OCI-LY7 (cell line): ENCODE data around the gene DUOXA1. TPM values are rescaled to one million over a fixed set of nuclear protein-coding genes. Genes with fewer than 3 reads are reported as not detected.

Source experiments
- BruUV-seq: library from RNA; stranded (reverse); fragments of 400-500 nt; replicated peaks from 2 replicates; lab custom pipeline; 2021; lab: Mats Ljungman, UMichigan
- CTCF ChIA-PET: fragments of 300-600 bp; sonication (Branson Sonifier 250); formaldehyde crosslinking; loops from one replicate; lab custom pipeline; 2022; ENCODE audit warnings: antibody characterized with exemption; ENCODE audit not compliant: unreplicated experiment; lab: Charles Lee
- POLR2A ChIA-PET: fragments of 300-600 bp; sonication (Branson Sonifier 250); formaldehyde crosslinking; loops from one replicate; lab custom pipeline; 2022; ENCODE audit warnings: antibody characterized with exemption; lab: Charles Lee
- DNase-seq: peaks from one replicate; pipeline ENCODE4 v3.0.0-alpha.2; 2015; ENCODE audit warnings: low spot score
- H2AFZ ChIP-seq: fragments of 200-600 bp; sonication (generic), shearing (Covaris generic); 2 replicates; pipeline ENCODE4 v1.6.1; 2014; ENCODE audit warnings: mild to moderate bottlenecking, antibody characterized with exemption, low read length, moderate library complexity
- H3K27ac ChIP-seq: fragments of 200-600 bp; sonication (generic); 2 replicates; pipeline ENCODE4 v1.5.1; 2014; ENCODE audit warnings: mixed run types, low read depth, mild to moderate bottlenecking, moderate library complexity, low read length, inconsistent platforms; ENCODE audit not compliant: poor library complexity, severe bottlenecking
- H3K36me3 ChIP-seq: fragments of 200-600 bp; sonication (generic); 2 replicates; pipeline ENCODE4 v1.6.1; 2014; ENCODE audit warnings: mild to moderate bottlenecking, antibody characterized with exemption, low read length, moderate library complexity, mixed read lengths; ENCODE audit not compliant: insufficient read depth
- H3K4me1 ChIP-seq: fragments of 200-600 bp; sonication (generic); 2 replicates; pipeline ENCODE4 v1.5.1; 2014; ENCODE audit warnings: mild to moderate bottlenecking, low read length; ENCODE audit not compliant: insufficient read depth, poor library complexity, severe bottlenecking
- H3K4me2 ChIP-seq: fragments of 200-600 bp; sonication (generic); 2 replicates; pipeline ENCODE4 v1.6.1; 2014; ENCODE audit warnings: mild to moderate bottlenecking, low read length
- H3K4me3 ChIP-seq: fragments of 200-600 bp; sonication (generic); 2 replicates; pipeline ENCODE4 v1.5.1; 2014; ENCODE audit warnings: mild to moderate bottlenecking, low read depth, low read length; ENCODE audit not compliant: poor library complexity, severe bottlenecking
- H3K79me2 ChIP-seq: fragments of 200-600 bp; sonication (generic); 2 replicates; pipeline ENCODE4 v1.6.1; 2016; ENCODE audit warnings: low read depth, mild to moderate bottlenecking, low read length, moderate library complexity, mixed read lengths; ENCODE audit not compliant: insufficient read depth
- H3K9me2 ChIP-seq: fragments of 200-600 bp; sonication (generic); 2 replicates; pipeline ENCODE4 v1.6.1; 2016; ENCODE audit warnings: mild to moderate bottlenecking, low read length, mixed read lengths; ENCODE audit not compliant: insufficient read depth
- H3K9me3 ChIP-seq: fragments of 200-600 bp; sonication (generic); 2 replicates; pipeline ENCODE4 v1.6.1; 2014; ENCODE audit warnings: mild to moderate bottlenecking, mixed run types, low read length, mixed read lengths
- H4K20me1 ChIP-seq: fragments of 200-600 bp; sonication (generic); 2 replicates; pipeline ENCODE4 v1.6.1; 2014; ENCODE audit warnings: mild to moderate bottlenecking, antibody characterized with exemption, low read length, moderate library complexity, mixed read lengths; ENCODE audit not compliant: insufficient read depth
- CTCF ChIP-seq: fragments of 200-600 bp; sonication (generic); conservative IDR thresholded peaks from 2 replicates; pipeline ENCODE4 v1.5.1; 2014; ENCODE audit warnings: mild to moderate bottlenecking, antibody characterized with exemption, low read length, moderate library complexity, mixed read lengths
- EZH2phosphoT487 ChIP-seq: fragments of 200-600 bp; sonication (generic); IDR thresholded peaks from 2 replicates; pipeline ENCODE4 v1.6.1; 2018; ENCODE audit warnings: low read depth, borderline replicate concordance, mild to moderate bottlenecking, mixed run types, antibody characterized with exemption, low read length, moderate library complexity, mixed read lengths
- intact Hi-C: fragments of 100-400 bp; cut with micrococcal nuclease; formaldehyde crosslinking; loops from one replicate; pipeline ENCODE4 v1.10.0; 2022; ENCODE audit not compliant: unreplicated experiment
- total RNA-seq, 2 experiments: library from RNA; depleted of rRNA in 1 of 2; stranded (reverse); fragments of >200 nt in 1 of 2; shearing (Covaris generic) in 1 of 2; gene quantifications; 2 replicates each; pipeline ENCODE4 v1.2.3, GENCODE V29; 2014 to 2022

The DUOXA1 gene
- total RNA-seq, 2 experiments from 2014 or later = not detected

GRCh38 chr15:45099549-45100165, 30.0 kb downstream of the DUOXA1 start:
- H3K9me2 ChIP-seq = no peaks in the 10 kb centered on the region
- POLR2A ChIA-PET = no interaction called here

GRCh38 chr15:45097466-45097865, 32.2 kb downstream of the DUOXA1 start:
- intact Hi-C loops = no loop called here
- Histone ChIP-seq H3K36me3 (no peaks in the 10 kb centered on the region), H3K4me2 (no peak overlapping the region), H3K4me3 (no peak overlapping the region), H3K79me2 (no peaks in the 10 kb centered on the region), H4K20me1 (no peaks in the 10 kb centered on the region), H3K9me2 (no peaks in the 10 kb centered on the region), H3K27ac (no peak overlapping the region), H3K9me3 (no peaks in the 10 kb centered on the region), H2AFZ (no peak overlapping the region), H3K4me1 (no peaks in the 10 kb centered on the region)
- BruUV-seq = no TSS peak
- TF ChIP-seq CTCF (no peak), EZH2phosphoT487 (no peak)
- CTCF ChIA-PET = no interaction called here
- DNase-seq = no peak
- POLR2A ChIA-PET = no interaction called here

More at GRCh38 chr15:45099549-45100165, 30.0 kb downstream of the DUOXA1 start:
- no peak for TF ChIP-seq EZH2phosphoT487
- TF ChIP-seq CTCF = no peak
- H3K9me3 ChIP-seq = no peaks in the 10 kb centered on the region
- no peaks in the 10 kb centered on the region for H3K36me3 ChIP-seq
- no peak overlapping the region for H3K27ac ChIP-seq
- H3K4me3 ChIP-seq = no peak overlapping the region
- intact Hi-C loops = no loop called here
- H3K79me2 ChIP-seq = no peaks in the 10 kb centered on the region
- H3K4me1 ChIP-seq = no peaks in the 10 kb centered on the region
- no peak overlapping the region for H3K4me2 ChIP-seq
- H4K20me1 ChIP-seq = no peaks in the 10 kb centered on the region
- no TSS peak for BruUV-seq
- DNase-seq = no peak
- CTCF ChIA-PET = no interaction called here
- H2AFZ ChIP-seq = no peak overlapping the region

- H4K20me1 ChIP-seq = no peaks in the 10 kb centered on the region
- no TSS peak for BruUV-seq
- H2AFZ ChIP-seq = no peak overlapping the region
- no peak overlapping the region for H3K4me2 ChIP-seq
- no peaks in the 10 kb centered on the region for H3K4me1 ChIP-seq
- H3K27ac ChIP-seq = no peak overlapping the region
- no peak for DNase-seq
- H3K36me3 ChIP-seq = no peaks in the 10 kb centered on the region
- POLR2A ChIA-PET = no interaction called here
- intact Hi-C loops = no loop called here
- CTCF ChIA-PET = no interaction called here
- H3K9me2 ChIP-seq = no peaks in the 10 kb centered on the region
- H3K4me3 ChIP-seq = no peak overlapping the region
- H3K9me3 ChIP-seq = no peaks in the 10 kb centered on the region
- H3K79me2 ChIP-seq = no peaks in the 10 kb centered on the region
- TF ChIP-seq CTCF (no peak), EZH2phosphoT487 (no peak)
These were observed 34.0 kb downstream of the DUOXA1 start for GRCh38 chr15:45095661-45096060.
